ENCODE measurements around the gene RIBC1. TPM values are rescaled to one million over a fixed set of nuclear protein-coding genes. Genes with fewer than 3 reads are reported as not detected.
"Not testable (repeated sequence)": the region's sequence is repeated elsewhere in the genome, so short reads cannot be mapped to it uniquely, and the experiment has no call there.

RIBC1 gene
- total and polyA plus RNA-seq, 8 donors: 1.9 to 6.4 (median 3.6) TPM

- Histone ChIP-seq H3K9me3 (no peaks in the 10 kb centered on the region), H3K27ac (no peak overlapping the region), H3K36me3 (no peaks in the 10 kb centered on the region), H3K4me1 (no peaks in the 10 kb centered on the region), H3K4me3 (no peak overlapping the region), H3K27me3 (peaks cover 0 to 21% of the 10 kb centered on the region in 2 donors)
- ATAC-seq (no peak), DNase-seq (no peak)
- TF ChIP-seq, protein P1, sequence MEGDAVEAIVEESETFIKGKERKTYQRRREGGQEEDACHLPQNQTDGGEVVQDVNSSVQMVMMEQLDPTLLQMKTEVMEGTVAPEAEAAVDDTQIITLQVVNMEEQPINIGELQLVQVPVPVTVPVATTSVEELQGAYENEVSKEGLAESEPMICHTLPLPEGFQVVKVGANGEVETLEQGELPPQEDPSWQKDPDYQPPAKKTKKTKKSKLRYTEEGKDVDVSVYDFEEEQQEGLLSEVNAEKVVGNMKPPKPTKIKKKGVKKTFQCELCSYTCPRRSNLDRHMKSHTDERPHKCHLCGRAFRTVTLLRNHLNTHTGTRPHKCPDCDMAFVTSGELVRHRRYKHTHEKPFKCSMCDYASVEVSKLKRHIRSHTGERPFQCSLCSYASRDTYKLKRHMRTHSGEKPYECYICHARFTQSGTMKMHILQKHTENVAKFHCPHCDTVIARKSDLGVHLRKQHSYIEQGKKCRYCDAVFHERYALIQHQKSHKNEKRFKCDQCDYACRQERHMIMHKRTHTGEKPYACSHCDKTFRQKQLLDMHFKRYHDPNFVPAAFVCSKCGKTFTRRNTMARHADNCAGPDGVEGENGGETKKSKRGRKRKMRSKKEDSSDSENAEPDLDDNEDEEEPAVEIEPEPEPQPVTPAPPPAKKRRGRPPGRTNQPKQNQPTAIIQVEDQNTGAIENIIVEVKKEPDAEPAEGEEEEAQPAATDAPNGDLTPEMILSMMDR (IDR thresholded peaks at IDR 0.05): no peak
- intact Hi-C loops (cut with DNase I): no loop called here
Measured at GRCh38 chrX:53458082-53458481, 35.4 kb downstream of the RIBC1 start.

DNA sequence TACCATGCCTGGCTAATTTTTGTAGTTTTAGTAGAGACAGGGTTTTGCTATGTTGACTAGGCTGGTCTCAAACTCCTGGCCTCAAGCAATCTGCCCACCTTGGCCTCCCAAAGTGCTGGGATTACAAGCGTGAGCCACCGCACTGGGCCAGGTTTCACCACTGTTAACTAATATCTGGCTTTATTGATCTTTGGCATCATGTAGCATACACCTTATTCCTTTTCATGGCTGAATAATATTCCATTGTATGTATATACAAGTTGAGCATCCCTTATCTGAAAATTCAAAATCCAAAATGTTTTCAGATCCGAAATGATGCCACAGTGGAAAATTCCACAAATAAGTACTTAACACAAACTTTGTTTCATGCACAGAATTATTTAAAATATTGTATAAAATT lies 46.0 kb downstream of the RIBC1 start:
- ATAC-seq; H3K27ac ChIP-seq; DNase-seq; H3K9me3 ChIP-seq; H3K4me3 ChIP-seq; H3K4me1 ChIP-seq; H3K27me3 ChIP-seq; H3K36me3 ChIP-seq; intact Hi-C loops (cut with DNase I): not testable (repeated sequence)

- Histone ChIP-seq H3K9me3 (no peaks in the 10 kb centered on the region), H3K27ac (no peak overlapping the region), H3K4me1 (no peaks in the 10 kb centered on the region), H3K27me3 (no peaks in the 10 kb centered on the region), H3K36me3 (no peaks in the 10 kb centered on the region), H3K4me3 (no peak overlapping the region)
- DNase-seq (no peak), ATAC-seq (no peak)
- TF ChIP-seq, protein P1 (IDR thresholded peaks at IDR 0.05): no peak
- intact Hi-C loops (cut with DNase I): no loop called here
Measured at GRCh38 chrX:53471346-53471745, 48.7 kb downstream of the RIBC1 start.

GRCh38 chrX:53474707-53475106 lies 52.0 kb downstream of the RIBC1 start:
- H3K9me3 ChIP-seq: no peaks in the 10 kb centered on the region
- H3K27ac ChIP-seq: no peak overlapping the region
- H3K27me3 ChIP-seq: no peaks in the 10 kb centered on the region
- no peak for ATAC-seq
- H3K36me3 ChIP-seq: no peaks in the 10 kb centered on the region
- H3K4me1 ChIP-seq: no peaks in the 10 kb centered on the region
- no peak for DNase-seq
- H3K4me3 ChIP-seq: no peak overlapping the region
- TF ChIP-seq, protein P1 (IDR thresholded peaks at IDR 0.05): no peak
- intact Hi-C loops (cut with DNase I): no loop called here

- Histone ChIP-seq H3K27me3 (no peaks in the 10 kb centered on the region), H3K36me3 (no peaks in the 10 kb centered on the region), H3K4me3 (no peak overlapping the region), H3K9me3 (no peaks in the 10 kb centered on the region), H3K4me1 (no peaks in the 10 kb centered on the region), H3K27ac (no peak overlapping the region)
- DNase-seq (no peak), ATAC-seq (no peak)
- TF ChIP-seq, protein P1 (IDR thresholded peaks at IDR 0.05): no peak
- intact Hi-C loops (cut with DNase I): no loop called here
Measured at GRCh38 chrX:53476371-53476770, 53.7 kb downstream of the RIBC1 start.

GRCh38 chrX:53479301-53479700 lies 56.6 kb downstream of the RIBC1 start:
- Histone ChIP-seq H3K4me1 (no peaks in the 10 kb centered on the region), H3K27ac (no peak overlapping the region), H3K27me3 (no peaks in the 10 kb centered on the region), H3K9me3 (no peaks in the 10 kb centered on the region), H3K36me3 (no peaks in the 10 kb centered on the region), H3K4me3 (no peak overlapping the region)
- DNase-seq (no peak), ATAC-seq (no peak)
- TF ChIP-seq, protein P1 (IDR thresholded peaks at IDR 0.05): no peak
- intact Hi-C loops (cut with DNase I): no loop called here
